GM11168 (cell line): ENCODE data around the gene SPINK5.

Experiments used
- in situ Hi-C: fragments of 300-500 bp; cut with MboI; formaldehyde crosslinking; loops from one replicate; pipeline ENCODE4 v1.12.0; 2022; ENCODE audit warnings: low sequenced_read_pairs; ENCODE audit not compliant: unreplicated experiment

The SPINK5 gene

GRCh38 chr5:148090146-148090772, 26.5 kb downstream of the SPINK5 start:
- in situ Hi-C loops = no loop called here

GRCh38 chr5:148090773-148091250, 27.0 kb downstream of the SPINK5 start:
- in situ Hi-C loops = no loop called here

GRCh38 chr5:148091991-148092964, 28.5 kb downstream of the SPINK5 start:
- in situ Hi-C loops = no loop called here

GRCh38 chr5:148094336-148094735, 30.6 kb downstream of the SPINK5 start:
- in situ Hi-C loops = no loop called here

- in situ Hi-C loops = no loop called here
These were observed 40.4 kb downstream of the SPINK5 start for GRCh38 chr5:148104226-148104625.

GRCh38 chr5:148107608-148108007, 43.8 kb downstream of the SPINK5 start:
- in situ Hi-C loops = no loop called here

GRCh38 chr5:148113243-148113642, 49.5 kb downstream of the SPINK5 start:
- in situ Hi-C loops = no loop called here

GRCh38 chr5:148120317-148120716, 56.5 kb downstream of the SPINK5 start:
- in situ Hi-C loops = no loop called here

- in situ Hi-C loops = no loop called here
These were observed 61.9 kb downstream of the SPINK5 start for GRCh38 chr5:148125641-148126040.

- in situ Hi-C loops = no loop called here
These were observed 71.6 kb downstream of the SPINK5 start for GRCh38 chr5:148135091-148136048.

GRCh38 chr5:148140846-148141245, 77.1 kb downstream of the SPINK5 start:
- in situ Hi-C loops = no loop called here

- in situ Hi-C loops = no loop called here
These were observed 77.9 kb downstream of the SPINK5 start for GRCh38 chr5:148141645-148142044.

- in situ Hi-C loops = no loop called here
These were observed 82.1 kb downstream of the SPINK5 start for GRCh38 chr5:148145916-148146315.

GRCh38 chr5:148146487-148146886, 82.7 kb downstream of the SPINK5 start:
- in situ Hi-C loops = no loop called here

GRCh38 chr5:148147415-148147814, 83.6 kb downstream of the SPINK5 start:
- in situ Hi-C loops = no loop called here

GRCh38 chr5:148151872-148152271, 88.1 kb downstream of the SPINK5 start:
- in situ Hi-C loops = no loop called here

- in situ Hi-C loops = no loop called here
These were observed 89.0 kb downstream of the SPINK5 start for GRCh38 chr5:148152781-148153180.

GRCh38 chr5:148156609-148157008, 92.8 kb downstream of the SPINK5 start:
- in situ Hi-C loops = no loop called here

- in situ Hi-C loops = no loop called here
These were observed 98.3 kb downstream of the SPINK5 start for GRCh38 chr5:148162038-148162437.

GRCh38 chr5:148163345-148163744, 99.6 kb downstream of the SPINK5 start:
- in situ Hi-C loops = no loop called here
